Cardiac fibroblast (primary cell): ENCODE results near the gene MC1R.

Experiments
- DNase-seq, 2 donors: peaks; one replicate each; pipeline versions ENCODE4 v3.0.0 to v3.0.0-alpha.2; 2010; ENCODE audit warnings: low read depth in 2 of 2
- H3K4me3 ChIP-seq, 2 donors: replicated peaks in 1 of 2; 1 replicate in 1 of 2; 2 replicates in 1 of 2; pipeline ENCODE4 v1.5.1; 2011; ENCODE audit warnings: low read depth in 2 of 2, low read length in 2 of 2, mild to moderate bottlenecking in 2 of 2, moderate library complexity in 1 of 2
- TF ChIP-seq, protein P1 (sequence below): IDR thresholded peaks from one replicate; pipeline ENCODE4 v1.5.1; 2011; ENCODE audit warnings: low read depth, mild to moderate bottlenecking, low read length, inconsistent platforms

The MC1R gene

DNA sequence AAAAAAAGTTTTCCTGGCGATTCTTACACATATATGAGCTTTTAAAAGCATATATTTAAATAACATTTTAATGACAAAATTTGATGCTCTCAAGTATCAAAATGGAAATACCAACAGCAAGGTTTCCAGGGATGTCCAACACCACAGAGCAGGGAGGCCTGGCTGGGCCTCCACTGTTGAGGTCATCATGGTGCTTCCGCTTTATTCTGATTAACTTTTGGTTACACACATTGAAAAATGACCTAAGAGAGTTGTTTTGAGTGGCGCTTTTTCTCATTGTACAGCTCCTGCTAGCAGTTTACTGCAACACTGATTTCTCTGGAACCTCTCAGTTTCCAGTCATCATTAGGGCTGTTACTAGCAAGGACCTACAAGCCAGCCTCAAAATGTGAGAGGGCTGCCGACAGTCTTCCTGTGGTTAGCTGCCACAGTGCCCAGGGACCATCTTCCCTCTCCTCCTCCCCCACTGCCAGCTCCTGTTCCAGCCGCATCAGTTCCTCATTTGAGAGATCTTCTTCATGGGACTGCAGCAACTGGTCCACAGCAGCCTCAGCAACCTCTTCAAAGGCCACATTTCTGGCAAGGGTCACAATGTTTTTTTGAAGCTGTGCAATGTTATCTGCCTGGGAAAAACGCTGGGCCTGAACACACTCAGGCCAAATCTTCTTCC, 51.2 kb downstream of the MC1R start:
- H3K4me3 ChIP-seq: no peak overlapping the region
- TF ChIP-seq, protein P1, sequence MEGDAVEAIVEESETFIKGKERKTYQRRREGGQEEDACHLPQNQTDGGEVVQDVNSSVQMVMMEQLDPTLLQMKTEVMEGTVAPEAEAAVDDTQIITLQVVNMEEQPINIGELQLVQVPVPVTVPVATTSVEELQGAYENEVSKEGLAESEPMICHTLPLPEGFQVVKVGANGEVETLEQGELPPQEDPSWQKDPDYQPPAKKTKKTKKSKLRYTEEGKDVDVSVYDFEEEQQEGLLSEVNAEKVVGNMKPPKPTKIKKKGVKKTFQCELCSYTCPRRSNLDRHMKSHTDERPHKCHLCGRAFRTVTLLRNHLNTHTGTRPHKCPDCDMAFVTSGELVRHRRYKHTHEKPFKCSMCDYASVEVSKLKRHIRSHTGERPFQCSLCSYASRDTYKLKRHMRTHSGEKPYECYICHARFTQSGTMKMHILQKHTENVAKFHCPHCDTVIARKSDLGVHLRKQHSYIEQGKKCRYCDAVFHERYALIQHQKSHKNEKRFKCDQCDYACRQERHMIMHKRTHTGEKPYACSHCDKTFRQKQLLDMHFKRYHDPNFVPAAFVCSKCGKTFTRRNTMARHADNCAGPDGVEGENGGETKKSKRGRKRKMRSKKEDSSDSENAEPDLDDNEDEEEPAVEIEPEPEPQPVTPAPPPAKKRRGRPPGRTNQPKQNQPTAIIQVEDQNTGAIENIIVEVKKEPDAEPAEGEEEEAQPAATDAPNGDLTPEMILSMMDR: no peak
- DNase-seq: no peak
